GM19372 (cell line): ENCODE measurements around the gene ZNF343.

Experiments used
- ATAC-seq: cut with Tn5 transposase; IDR thresholded peaks from one replicate; pipeline ENCODE4 v1.9.1; 2021; ENCODE audit warnings: mild to moderate bottlenecking, low read depth, moderate library complexity; ENCODE audit not compliant: unreplicated experiment

Gene ZNF343

GRCh38 chr20:2475850-2476741, 32.6 kb downstream of the ZNF343 start:
- ATAC-seq, result no peak

GRCh38 chr20:2473516-2473915, 35.2 kb downstream of the ZNF343 start:
- no peak for ATAC-seq

GRCh38 chr20:2470423-2471193, 38.1 kb downstream of the ZNF343 start, which contains the start of gene SNRPB:
TSS of gene SNRPB (minus strand) at chr20:2470789. CDS start at chr20:2470690, 99 bp downstream.
- ATAC-seq, result peak; percentile 91

GRCh38 chr20:2469991-2470422, 38.7 kb downstream of the ZNF343 start:
- peak; percentile 26 for ATAC-seq

- no peak for ATAC-seq
Measured at GRCh38 chr20:2468581-2469407, 39.9 kb downstream of the ZNF343 start.

- no peak for ATAC-seq
Measured at GRCh38 chr20:2467412-2467811, 41.3 kb downstream of the ZNF343 start.

- ATAC-seq, result no peak
Measured at GRCh38 chr20:2465100-2465499, 43.6 kb downstream of the ZNF343 start.

GRCh38 chr20:2463616-2464365, 44.9 kb downstream of the ZNF343 start:
- ATAC-seq, result no peak

GRCh38 chr20:2462484-2462883, 46.2 kb downstream of the ZNF343 start:
- no peak for ATAC-seq

- ATAC-seq, result no peak
Measured at GRCh38 chr20:2460752-2461424, 47.8 kb downstream of the ZNF343 start.

GRCh38 chr20:2459981-2460751, 48.5 kb downstream of the ZNF343 start:
- ATAC-seq, result no peak

- ATAC-seq, result no peak
Measured at GRCh38 chr20:2458919-2459499, 49.7 kb downstream of the ZNF343 start.

GRCh38 chr20:2455771-2456497, 52.8 kb downstream of the ZNF343 start:
- no peak for ATAC-seq

GRCh38 chr20:2453792-2454191, 54.9 kb downstream of the ZNF343 start:
- no peak for ATAC-seq

- no peak for ATAC-seq
Measured at GRCh38 chr20:2451939-2452732, 56.6 kb downstream of the ZNF343 start.

GRCh38 chr20:2451422-2451821, 57.3 kb downstream of the ZNF343 start:
- ATAC-seq, result no peak

- ATAC-seq, result no peak
Measured at GRCh38 chr20:2449386-2449785, 59.3 kb downstream of the ZNF343 start.
